Memory B cell (primary cell): ENCODE measurements around the gene CACNA1C.

ENCODE experiments used
- ATAC-seq: fragments of 150-1000 bp; cut with Tn5 transposase; 2 replicates; pipeline ENCODE4 v1.10.0; 2021; ENCODE audit warnings: low read depth, mild to moderate bottlenecking, moderate library complexity
- DNase-seq, 2 donors: peaks; one replicate each; pipeline ENCODE4 v3.0.0; 2022; ENCODE audit warnings: low spot score in 2 of 2
- H3K27ac Mint-ChIP-seq: one replicate; pipeline ENCODE4 v1.8.0; 2022; ENCODE audit warnings: mild to moderate bottlenecking, moderate library complexity, mixed read lengths
- H3K27me3 Mint-ChIP-seq: one replicate; pipeline ENCODE4 v1.8.0; 2022; ENCODE audit warnings: mixed read lengths
- H3K36me3 Mint-ChIP-seq: one replicate; pipeline ENCODE4 v1.8.0; 2022; ENCODE audit warnings: mild to moderate bottlenecking, mixed read lengths
- H3K4me1 Mint-ChIP-seq: one replicate; pipeline ENCODE4 v1.8.0; 2022; ENCODE audit warnings: mixed read lengths
- H3K4me3 Mint-ChIP-seq: one replicate; pipeline ENCODE4 v1.8.0; 2022; ENCODE audit warnings: mild to moderate bottlenecking, moderate library complexity, mixed read lengths
- H3K9me3 Mint-ChIP-seq: one replicate; pipeline ENCODE4 v1.8.0; 2022; ENCODE audit warnings: mixed read lengths

Gene CACNA1C

DNA sequence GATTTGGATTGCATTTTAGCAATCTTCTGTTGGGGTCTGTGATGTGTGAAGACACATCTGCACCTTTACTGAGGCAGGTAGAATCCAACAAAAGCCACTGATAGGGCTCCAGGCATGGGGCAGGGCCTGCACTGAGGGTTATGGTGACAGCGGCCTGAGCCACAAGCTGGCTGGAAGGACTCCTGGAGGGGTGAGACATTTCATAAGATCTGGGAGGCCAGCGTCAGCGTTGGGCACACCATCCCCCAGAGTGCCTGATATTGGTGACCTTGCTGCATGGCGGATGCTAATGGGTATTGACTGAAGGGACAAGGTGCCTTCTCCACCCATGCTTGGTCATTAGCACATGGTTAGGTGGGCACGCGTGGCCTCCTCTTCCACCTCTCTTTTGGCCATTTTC, 187.6 kb downstream of the CACNA1C start:
- DNase-seq (no peak), ATAC-seq (no peak)
- Mint-ChIP-seq H3K27me3 (peaks cover 3% of the 10 kb centered on the region), H3K4me3 (no peak overlapping the region), H3K36me3 (no peaks in the 10 kb centered on the region), H3K9me3 (no peaks in the 10 kb centered on the region), H3K4me1 (peaks cover 8% of the 10 kb centered on the region), H3K27ac (no peak overlapping the region)

GRCh38 chr12:2240984-2241383, 188.2 kb downstream of the CACNA1C start:
- H3K4me1 Mint-ChIP-seq: peaks cover 11% of the 10 kb centered on the region
- H3K4me3 Mint-ChIP-seq: no peak overlapping the region
- ATAC-seq (no peak), DNase-seq (no peak)
- no peak overlapping the region for H3K27ac Mint-ChIP-seq
- H3K27me3 Mint-ChIP-seq: peaks cover 2% of the 10 kb centered on the region
- no peaks in the 10 kb centered on the region for H3K36me3 Mint-ChIP-seq
- H3K9me3 Mint-ChIP-seq: no peaks in the 10 kb centered on the region

DNA sequence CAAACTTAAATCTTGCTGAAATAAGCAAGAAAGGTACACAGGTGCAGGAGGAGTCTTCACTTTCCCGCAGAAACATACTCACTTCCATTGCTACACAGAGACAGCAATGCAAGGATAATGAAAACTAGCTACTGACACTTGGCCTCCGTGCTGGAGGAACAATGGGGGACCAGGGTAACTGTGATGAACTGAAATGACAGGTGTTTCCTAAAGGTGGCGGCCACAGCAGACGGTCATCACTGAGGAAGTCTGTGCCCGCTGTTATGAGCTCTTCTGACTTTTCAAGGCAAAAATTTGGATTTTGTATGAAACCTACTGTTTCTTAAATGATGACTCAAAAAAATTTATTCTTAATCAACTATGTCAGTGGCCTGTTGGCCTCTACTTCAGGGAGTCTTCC, 189.4 kb downstream of the CACNA1C start:
- H3K4me1 Mint-ChIP-seq: peaks cover 22% of the 10 kb centered on the region
- H3K9me3 Mint-ChIP-seq: no peaks in the 10 kb centered on the region
- no peak overlapping the region for H3K4me3 Mint-ChIP-seq
- H3K27ac Mint-ChIP-seq: no peak overlapping the region
- DNase-seq (no peak), ATAC-seq (no peak)
- H3K36me3 Mint-ChIP-seq: no peaks in the 10 kb centered on the region
- peaks cover 2% of the 10 kb centered on the region for H3K27me3 Mint-ChIP-seq

DNA sequence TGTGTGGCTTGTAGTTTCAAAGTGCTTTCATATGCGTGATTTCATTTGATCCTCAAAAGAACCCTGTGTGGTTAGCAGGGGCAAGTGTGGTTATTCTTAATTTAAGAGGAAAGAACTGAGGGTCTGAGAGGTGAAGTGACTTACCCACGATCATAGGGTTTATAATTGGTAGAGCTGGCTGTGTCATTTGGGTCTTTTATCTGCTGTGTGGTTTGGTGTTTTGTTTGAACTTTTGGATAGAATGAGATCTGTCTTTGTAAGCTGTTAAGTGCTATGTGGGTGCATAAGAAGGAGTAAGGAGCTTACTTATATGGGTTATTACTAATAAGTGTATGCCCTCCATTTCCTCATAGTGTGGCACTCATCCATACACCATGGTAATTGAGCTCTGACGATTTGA, 190.0 kb downstream of the CACNA1C start:
- Mint-ChIP-seq H3K4me1 (peaks cover 23% of the 10 kb centered on the region), H3K36me3 (no peaks in the 10 kb centered on the region), H3K27ac (peak overlapping the region; percentile 0), H3K9me3 (no peaks in the 10 kb centered on the region), H3K27me3 (peaks cover 2% of the 10 kb centered on the region), H3K4me3 (no peak overlapping the region)
- no peak for DNase-seq
- ATAC-seq: no peak

DNA sequence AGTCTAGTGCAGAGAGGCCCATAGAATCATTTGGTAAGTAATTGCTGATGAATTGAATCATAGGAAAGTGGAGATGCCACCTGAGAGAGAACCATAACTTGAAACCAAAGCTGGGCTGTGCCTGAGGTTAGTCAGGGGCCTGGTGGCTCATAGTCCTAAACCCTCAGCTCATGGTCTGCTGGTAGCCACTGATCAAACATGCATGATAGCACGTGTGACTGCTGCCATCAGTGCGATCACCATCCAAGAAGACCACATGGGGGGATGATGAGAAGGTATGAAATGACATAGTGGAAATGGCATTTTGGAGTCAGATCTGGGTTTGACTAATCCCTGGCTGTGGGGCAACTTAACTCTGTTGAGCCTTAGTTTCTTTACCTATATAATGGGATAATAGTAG, 190.5 kb downstream of the CACNA1C start:
- peak overlapping the region; percentile 0 for H3K27ac Mint-ChIP-seq
- ATAC-seq (no peak), DNase-seq (no peak)
- no peaks in the 10 kb centered on the region for H3K36me3 Mint-ChIP-seq
- peaks cover 27% of the 10 kb centered on the region for H3K4me1 Mint-ChIP-seq
- H3K9me3 Mint-ChIP-seq: no peaks in the 10 kb centered on the region
- no peak overlapping the region for H3K4me3 Mint-ChIP-seq
- H3K27me3 Mint-ChIP-seq: peaks cover 2% of the 10 kb centered on the region

DNA sequence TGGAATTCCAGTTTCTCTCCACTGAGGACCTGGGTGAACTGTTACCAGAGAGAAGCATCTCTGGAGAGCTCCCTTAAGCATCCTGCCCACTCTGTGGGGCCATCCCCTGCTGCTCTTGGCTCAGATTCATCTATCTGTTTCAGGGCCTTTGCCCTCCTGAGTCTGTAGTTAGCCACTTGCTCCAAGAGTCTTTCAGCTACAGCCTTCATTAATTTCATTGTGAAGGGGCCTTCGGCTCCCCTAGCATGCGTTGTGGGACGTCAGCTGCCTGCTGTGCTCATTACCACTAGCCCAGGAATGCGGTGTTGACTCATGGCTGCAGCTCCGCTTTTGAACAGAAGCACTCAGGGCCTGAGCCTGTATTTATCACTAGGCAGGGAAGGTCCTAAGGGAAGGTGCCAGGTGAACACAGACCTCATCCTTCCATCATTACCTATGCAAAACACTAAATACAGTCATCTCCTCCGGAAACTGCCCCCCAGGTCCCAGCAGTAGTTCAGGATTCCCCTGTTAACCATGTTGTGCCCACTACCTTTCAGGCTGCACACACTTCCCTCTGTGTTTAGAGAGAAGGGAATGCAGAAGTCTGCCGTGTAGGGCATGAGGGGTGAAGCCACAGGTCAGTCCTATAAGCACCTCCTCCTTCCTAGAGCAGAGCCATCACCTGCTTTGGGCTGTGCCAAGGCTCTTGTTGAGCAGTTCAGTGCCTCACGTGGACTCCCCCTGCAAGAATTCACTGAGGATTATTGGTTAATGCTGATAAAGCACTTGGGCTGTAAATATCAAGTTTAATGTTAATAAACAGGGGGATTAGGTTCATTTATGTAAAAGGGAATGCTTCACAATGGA, 191.4 kb downstream of the CACNA1C start:
- H3K27ac Mint-ChIP-seq: no peak overlapping the region
- H3K4me3 Mint-ChIP-seq: no peak overlapping the region
- peaks cover 2% of the 10 kb centered on the region for H3K27me3 Mint-ChIP-seq
- peaks cover 37% of the 10 kb centered on the region for H3K4me1 Mint-ChIP-seq
- ATAC-seq (no peak), DNase-seq (no peak)
- H3K9me3 Mint-ChIP-seq: no peaks in the 10 kb centered on the region
- H3K36me3 Mint-ChIP-seq: no peaks in the 10 kb centered on the region

DNA sequence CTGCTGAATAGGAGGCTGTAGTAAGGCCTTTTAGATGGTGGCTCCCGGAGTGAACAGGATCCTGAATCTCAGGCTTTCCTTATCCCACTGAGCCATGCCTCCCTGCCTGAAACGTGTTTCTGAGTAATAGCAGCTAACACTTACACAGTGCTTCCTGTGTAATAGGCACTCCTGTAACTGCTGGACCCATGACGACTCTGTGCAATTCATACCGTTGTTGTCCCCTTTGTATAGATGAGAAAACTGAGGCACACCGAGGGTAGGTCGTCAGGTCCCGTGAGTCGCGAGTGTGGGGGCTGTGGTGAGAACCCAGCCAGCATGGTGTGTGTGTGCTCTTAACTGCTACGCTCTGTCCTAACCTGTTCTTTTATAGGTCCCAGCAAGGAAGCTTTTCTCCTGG, 193.6 kb downstream of the CACNA1C start:
- H3K27me3 Mint-ChIP-seq: peaks cover 2% of the 10 kb centered on the region
- ATAC-seq: no peak
- peaks cover 50% of the 10 kb centered on the region for H3K4me1 Mint-ChIP-seq
- no peak for DNase-seq
- H3K27ac Mint-ChIP-seq: no peak overlapping the region
- H3K9me3 Mint-ChIP-seq: no peaks in the 10 kb centered on the region
- peaks cover 2% of the 10 kb centered on the region for H3K36me3 Mint-ChIP-seq
- no peak overlapping the region for H3K4me3 Mint-ChIP-seq

DNA sequence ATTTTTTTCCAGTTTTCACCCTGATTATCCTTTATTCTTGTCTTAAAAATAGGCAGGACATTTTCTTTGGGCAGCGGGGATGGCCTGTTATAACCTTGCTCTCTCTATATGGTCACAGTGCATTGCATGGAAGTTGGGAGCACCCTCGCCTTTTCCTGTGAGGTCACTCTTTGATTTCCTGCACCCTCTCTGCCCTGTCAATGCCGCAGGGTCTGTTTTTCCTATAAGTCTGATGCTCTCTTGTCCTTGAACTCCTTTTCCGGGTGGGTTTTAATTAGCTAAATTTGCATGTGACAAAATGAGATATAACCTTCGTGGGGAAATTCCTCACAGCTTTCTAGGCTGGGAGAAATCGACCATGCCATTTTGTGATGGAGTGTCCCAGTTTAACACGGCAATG, 194.3 kb downstream of the CACNA1C start:
- no peaks in the 10 kb centered on the region for H3K9me3 Mint-ChIP-seq
- H3K27me3 Mint-ChIP-seq: no peaks in the 10 kb centered on the region
- no peak overlapping the region for H3K4me3 Mint-ChIP-seq
- H3K36me3 Mint-ChIP-seq: peaks cover 2% of the 10 kb centered on the region
- ATAC-seq (no peak), DNase-seq (no peak)
- peak overlapping the region; percentile 96 for H3K27ac Mint-ChIP-seq
- peaks cover 50% of the 10 kb centered on the region for H3K4me1 Mint-ChIP-seq

DNA sequence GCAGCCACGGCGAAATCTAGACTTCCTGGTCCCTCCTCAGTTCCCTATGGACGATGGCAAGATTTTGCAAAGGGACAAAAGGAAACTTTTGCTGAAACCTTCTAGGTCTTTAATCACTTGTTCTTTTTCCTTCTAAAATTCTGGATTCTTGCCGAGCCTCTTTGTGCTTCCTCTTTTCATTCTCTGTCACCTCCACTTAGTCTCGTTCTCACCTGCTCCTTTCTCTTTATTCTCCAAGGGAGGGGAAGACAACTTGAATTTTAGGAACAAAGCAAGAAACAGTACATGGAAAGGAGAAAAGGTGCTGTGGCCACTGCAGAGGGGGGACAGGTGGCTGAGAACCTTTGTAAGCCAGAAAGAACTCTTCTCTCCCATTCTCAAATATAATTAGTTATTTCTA, 194.8 kb downstream of the CACNA1C start:
- no peaks in the 10 kb centered on the region for H3K9me3 Mint-ChIP-seq
- no peaks in the 10 kb centered on the region for H3K27me3 Mint-ChIP-seq
- DNase-seq (no peak), ATAC-seq (no peak)
- peaks cover 2% of the 10 kb centered on the region for H3K36me3 Mint-ChIP-seq
- H3K4me1 Mint-ChIP-seq: peaks cover 50% of the 10 kb centered on the region
- H3K4me3 Mint-ChIP-seq: peak overlapping the region; percentile 14
- peak overlapping the region; percentile 96 for H3K27ac Mint-ChIP-seq

- Mint-ChIP-seq H3K27me3 (no peaks in the 10 kb centered on the region), H3K9me3 (no peaks in the 10 kb centered on the region), H3K4me1 (peaks cover 47% of the 10 kb centered on the region), H3K4me3 (peak overlapping the region; percentile 27), H3K27ac (peak overlapping the region; percentile 96), H3K36me3 (peaks cover 2% of the 10 kb centered on the region)
- DNase-seq: no peak
- ATAC-seq: no peak
Measured at GRCh38 chr12:2248087-2248900, 195.5 kb downstream of the CACNA1C start.

GRCh38 chr12:2248901-2249381, 196.2 kb downstream of the CACNA1C start:
- H3K27ac Mint-ChIP-seq: peak overlapping the region; percentile 96
- peaks cover 47% of the 10 kb centered on the region for H3K4me1 Mint-ChIP-seq
- DNase-seq (peak; percentile 31 to 53), ATAC-seq (peak; percentile 93)
- H3K4me3 Mint-ChIP-seq: peak overlapping the region; percentile 27
- no peaks in the 10 kb centered on the region for H3K27me3 Mint-ChIP-seq
- peaks cover 2% of the 10 kb centered on the region for H3K36me3 Mint-ChIP-seq
- H3K9me3 Mint-ChIP-seq: no peaks in the 10 kb centered on the region

DNA sequence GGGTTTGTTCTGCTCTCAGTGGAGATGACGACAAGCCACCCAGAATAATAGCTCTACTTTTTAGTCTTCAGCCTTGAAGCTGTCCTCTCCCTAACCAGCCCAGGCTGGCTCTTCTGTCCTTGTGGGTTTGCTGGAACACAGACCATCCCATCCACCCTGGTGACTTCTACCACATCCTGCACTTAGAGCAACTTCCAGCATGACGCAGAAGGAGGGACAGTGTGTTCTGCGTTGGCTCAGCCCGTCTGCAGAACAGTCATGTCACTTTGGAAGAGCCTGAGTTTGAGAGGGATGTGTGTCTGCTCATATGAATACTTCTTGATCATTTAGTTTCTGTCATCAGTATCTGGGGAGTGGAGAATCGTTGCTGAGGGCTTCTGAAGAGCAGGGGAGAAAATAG, 198.0 kb downstream of the CACNA1C start:
- no peaks in the 10 kb centered on the region for H3K9me3 Mint-ChIP-seq
- H3K27ac Mint-ChIP-seq: peak overlapping the region; percentile 96
- no peak overlapping the region for H3K4me3 Mint-ChIP-seq
- ATAC-seq (no peak), DNase-seq (no peak)
- peaks cover 2% of the 10 kb centered on the region for H3K36me3 Mint-ChIP-seq
- peaks cover 44% of the 10 kb centered on the region for H3K4me1 Mint-ChIP-seq
- no peaks in the 10 kb centered on the region for H3K27me3 Mint-ChIP-seq

GRCh38 chr12:2251526-2252209, 198.9 kb downstream of the CACNA1C start:
- Mint-ChIP-seq H3K27ac (no peak overlapping the region), H3K36me3 (peaks cover 2% of the 10 kb centered on the region)
- no peak for ATAC-seq

DNA sequence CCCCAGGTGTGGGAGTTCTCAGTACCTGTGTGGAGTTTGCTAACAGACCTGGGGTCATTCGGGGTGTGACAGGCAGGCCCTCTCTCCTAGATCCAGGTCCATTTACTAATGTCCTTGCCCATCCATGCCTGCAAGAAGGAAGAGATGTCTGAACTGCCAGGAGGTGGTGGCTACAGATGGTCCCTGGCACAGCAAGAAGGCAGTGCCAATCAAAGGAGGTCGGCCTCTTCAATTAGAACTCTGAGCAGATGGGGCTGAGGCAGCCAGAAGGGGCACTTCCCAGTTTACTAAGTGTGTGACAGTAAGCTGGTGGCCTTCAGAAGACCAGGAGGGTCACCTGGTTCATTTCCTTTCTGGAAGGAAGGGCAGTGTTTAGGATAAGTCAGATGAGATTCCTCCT, 202.5 kb downstream of the CACNA1C start:
- Mint-ChIP-seq H3K36me3 (peaks cover 2% of the 10 kb centered on the region), H3K4me3 (no peak overlapping the region), H3K4me1 (peaks cover 12% of the 10 kb centered on the region), H3K27ac (no peak overlapping the region), H3K9me3 (peaks cover 2% of the 10 kb centered on the region), H3K27me3 (no peaks in the 10 kb centered on the region)
- no peak for DNase-seq
- ATAC-seq: no peak

More at GRCh38 chr12:2251526-2252209, 198.9 kb downstream of the CACNA1C start:
- Mint-ChIP-seq H3K27me3 (no peaks in the 10 kb centered on the region), H3K4me1 (peaks cover 36% of the 10 kb centered on the region), H3K4me3 (no peak overlapping the region), H3K9me3 (peaks cover 2% of the 10 kb centered on the region)
- DNase-seq: no peak
